PFSK-1 (cell line): ENCODE results near the gene C9orf43.

Source experiments
- FOXP2 ChIP-seq: optimal IDR thresholded peaks from 2 replicates; pipeline ENCODE3; 2011; ENCODE audit warnings: borderline replicate concordance, control low read depth, inconsistent platforms; ENCODE audit not compliant: insufficient read depth; ENCODE audit errors: extremely low read length, extremely low read depth
- POLR2AphosphoS5 ChIP-seq: IDR thresholded peaks from 2 replicates; pipeline ENCODE4 v1.6.1; 2012; ENCODE audit warnings: low read depth, mild to moderate bottlenecking, control low read depth, low read length, moderate library complexity
- SIN3A ChIP-seq: IDR thresholded peaks from 2 replicates; pipeline ENCODE4 v1.6.1; 2012; ENCODE audit warnings: mild to moderate bottlenecking, low read length, moderate library complexity, borderline replicate concordance; ENCODE audit not compliant: insufficient read depth
- TAF1 ChIP-seq: IDR thresholded peaks from 2 replicates; pipeline ENCODE4 v1.6.1; 2012; ENCODE audit warnings: low read length, control low read depth, borderline replicate concordance; ENCODE audit not compliant: insufficient read depth
- TF ChIP-seq, protein P1 (sequence below), 2 experiments: IDR thresholded peaks; 2 replicates each; pipeline versions ENCODE4 v1.6.1 to v1.8.0; 2011 to 2012; ENCODE audit warnings: low read depth in 2 of 2, low read length in 2 of 2, control low read depth in 1 of 2, inconsistent platforms in 1 of 2, mild to moderate bottlenecking in 1 of 2, moderate library complexity in 1 of 2; ENCODE audit not compliant: insufficient read depth in 1 of 2

The C9orf43 gene

DNA sequence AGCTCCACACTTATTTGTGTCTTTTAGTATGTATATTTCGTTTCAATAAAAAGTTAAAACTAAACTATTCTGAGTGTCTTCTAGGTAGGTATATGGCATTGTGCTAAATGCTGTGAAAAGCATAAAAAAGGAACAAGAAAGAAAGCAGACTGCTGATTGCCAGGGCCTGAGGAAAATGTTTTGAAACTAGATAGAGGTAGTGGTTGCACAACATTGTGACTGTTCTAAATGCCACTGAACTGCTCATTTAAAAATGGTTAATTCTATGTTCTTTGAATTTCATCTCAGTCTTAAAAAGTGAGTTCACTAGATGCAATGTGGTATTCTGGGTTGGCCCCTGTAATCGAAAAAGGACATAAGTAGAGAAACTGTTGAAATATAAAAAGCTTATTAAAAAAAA is 6.9 kb upstream of the C9orf43 start:
- TF ChIP-seq SIN3A = no peak

DNA sequence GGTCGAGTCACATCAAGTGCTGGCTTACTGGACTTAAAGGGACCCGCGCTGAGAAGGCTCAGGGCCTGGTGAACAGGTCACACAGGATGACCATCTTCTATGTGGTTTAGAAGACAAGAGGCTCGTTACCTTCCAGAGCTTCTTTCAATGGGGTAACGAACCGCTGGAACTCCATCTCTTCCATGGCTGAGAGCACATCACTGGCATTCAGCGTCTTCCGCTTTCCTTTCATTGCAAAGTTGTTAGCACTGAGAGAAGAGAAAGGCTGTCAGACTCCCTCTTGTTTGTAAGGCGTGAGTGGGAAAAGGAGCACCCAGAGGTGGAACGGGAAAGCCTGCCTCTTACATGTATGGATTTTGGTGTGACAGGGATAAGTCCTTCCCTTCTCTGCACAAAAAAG is 1.1 kb upstream of the C9orf43 start:
- no peak for TF ChIP-seq POLR2AphosphoS5
- no peak for TF ChIP-seq TAF1
- no peak for TF ChIP-seq FOXP2
- no peak for TF ChIP-seq SIN3A
- TF ChIP-seq, protein P1, sequence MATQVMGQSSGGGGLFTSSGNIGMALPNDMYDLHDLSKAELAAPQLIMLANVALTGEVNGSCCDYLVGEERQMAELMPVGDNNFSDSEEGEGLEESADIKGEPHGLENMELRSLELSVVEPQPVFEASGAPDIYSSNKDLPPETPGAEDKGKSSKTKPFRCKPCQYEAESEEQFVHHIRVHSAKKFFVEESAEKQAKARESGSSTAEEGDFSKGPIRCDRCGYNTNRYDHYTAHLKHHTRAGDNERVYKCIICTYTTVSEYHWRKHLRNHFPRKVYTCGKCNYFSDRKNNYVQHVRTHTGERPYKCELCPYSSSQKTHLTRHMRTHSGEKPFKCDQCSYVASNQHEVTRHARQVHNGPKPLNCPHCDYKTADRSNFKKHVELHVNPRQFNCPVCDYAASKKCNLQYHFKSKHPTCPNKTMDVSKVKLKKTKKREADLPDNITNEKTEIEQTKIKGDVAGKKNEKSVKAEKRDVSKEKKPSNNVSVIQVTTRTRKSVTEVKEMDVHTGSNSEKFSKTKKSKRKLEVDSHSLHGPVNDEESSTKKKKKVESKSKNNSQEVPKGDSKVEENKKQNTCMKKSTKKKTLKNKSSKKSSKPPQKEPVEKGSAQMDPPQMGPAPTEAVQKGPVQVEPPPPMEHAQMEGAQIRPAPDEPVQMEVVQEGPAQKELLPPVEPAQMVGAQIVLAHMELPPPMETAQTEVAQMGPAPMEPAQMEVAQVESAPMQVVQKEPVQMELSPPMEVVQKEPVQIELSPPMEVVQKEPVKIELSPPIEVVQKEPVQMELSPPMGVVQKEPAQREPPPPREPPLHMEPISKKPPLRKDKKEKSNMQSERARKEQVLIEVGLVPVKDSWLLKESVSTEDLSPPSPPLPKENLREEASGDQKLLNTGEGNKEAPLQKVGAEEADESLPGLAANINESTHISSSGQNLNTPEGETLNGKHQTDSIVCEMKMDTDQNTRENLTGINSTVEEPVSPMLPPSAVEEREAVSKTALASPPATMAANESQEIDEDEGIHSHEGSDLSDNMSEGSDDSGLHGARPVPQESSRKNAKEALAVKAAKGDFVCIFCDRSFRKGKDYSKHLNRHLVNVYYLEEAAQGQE (IDR thresholded peaks at IDR 0.05; ENCODE audit: insufficient read depth in 1 of 2, low read depth in 2 of 2, low read length in 2 of 2) = no peak

DNA sequence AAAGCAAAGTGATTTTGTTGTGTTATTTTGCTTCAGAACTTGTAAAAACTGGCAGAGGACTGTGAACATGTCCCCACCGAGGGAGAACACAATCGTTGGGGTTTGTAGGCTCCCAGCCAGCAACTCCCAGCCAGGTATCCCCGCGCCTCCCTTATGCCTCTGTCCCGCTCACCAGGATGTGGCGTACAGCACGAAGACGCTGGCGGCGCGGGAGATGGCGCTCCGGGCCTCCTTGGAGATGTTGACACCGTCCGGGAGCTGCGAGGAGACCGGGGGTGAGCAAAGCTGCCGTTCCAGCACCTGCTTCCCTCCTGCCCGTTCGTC is 702 bp upstream of the C9orf43 start:
- TF ChIP-seq SIN3A (no peak), POLR2AphosphoS5 (no peak), TAF1 (no peak)

DNA sequence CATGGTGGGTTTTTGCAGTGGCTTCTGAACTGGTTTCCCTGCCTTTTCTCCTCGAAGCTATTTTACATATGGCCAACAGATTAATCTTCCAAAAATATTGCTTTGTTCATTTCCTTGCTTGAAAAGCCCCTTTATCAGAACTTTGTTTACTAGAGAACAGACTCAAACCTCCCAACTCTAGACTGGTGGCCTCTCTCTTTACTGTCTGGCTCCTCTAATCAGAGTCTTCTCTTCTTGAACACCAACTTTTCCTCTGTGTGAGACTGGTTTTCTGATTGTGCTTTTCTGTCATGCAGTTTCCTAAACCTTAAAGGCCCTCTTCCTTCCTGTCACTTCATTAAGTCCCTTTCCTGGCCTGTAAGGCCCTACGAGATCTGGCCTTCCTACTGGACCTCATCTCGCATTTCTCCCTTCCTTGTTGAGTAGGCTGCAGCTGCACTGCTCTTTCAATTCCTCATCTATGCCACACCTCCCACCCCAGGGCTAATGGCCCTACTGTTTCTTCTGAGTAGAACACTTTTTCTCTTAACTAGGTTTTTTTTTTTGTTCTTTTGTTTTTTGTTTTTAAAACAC is 5.7 kb downstream of the C9orf43 start:
- TF ChIP-seq, protein P1 (IDR thresholded peaks at IDR 0.05; ENCODE audit: insufficient read depth in 1 of 2, low read depth in 2 of 2, low read length in 2 of 2) = no peak
- TF ChIP-seq SIN3A (no peak), TAF1 (no peak), POLR2AphosphoS5 (no peak), FOXP2 (no peak)

DNA sequence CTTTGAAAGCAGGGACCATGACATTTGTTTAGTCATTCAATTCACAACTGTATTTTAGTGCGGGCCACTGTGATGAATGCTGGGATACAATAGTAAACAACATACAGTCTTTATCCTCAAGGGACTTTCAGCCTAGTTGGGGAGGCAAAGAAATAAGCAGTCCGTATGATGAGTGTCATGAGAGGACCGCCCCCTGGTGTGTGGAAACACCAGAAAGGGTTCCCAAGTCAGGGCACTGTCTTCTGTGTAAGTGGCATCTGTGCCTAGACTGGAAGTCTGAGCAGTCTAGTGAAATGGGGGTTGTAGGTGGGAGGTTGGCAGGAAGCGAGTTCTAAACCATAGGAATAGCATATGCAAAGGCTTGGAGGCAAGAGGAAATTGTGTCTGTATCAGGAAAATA is 6.8 kb downstream of the C9orf43 start:
- TF ChIP-seq TAF1 = no peak
- TF ChIP-seq, protein P1 (IDR thresholded peaks at IDR 0.05; ENCODE audit: insufficient read depth in 1 of 2, low read depth in 2 of 2, low read length in 2 of 2) = no peak
- no peak for TF ChIP-seq POLR2AphosphoS5
- TF ChIP-seq SIN3A = no peak
- TF ChIP-seq FOXP2 = no peak

DNA sequence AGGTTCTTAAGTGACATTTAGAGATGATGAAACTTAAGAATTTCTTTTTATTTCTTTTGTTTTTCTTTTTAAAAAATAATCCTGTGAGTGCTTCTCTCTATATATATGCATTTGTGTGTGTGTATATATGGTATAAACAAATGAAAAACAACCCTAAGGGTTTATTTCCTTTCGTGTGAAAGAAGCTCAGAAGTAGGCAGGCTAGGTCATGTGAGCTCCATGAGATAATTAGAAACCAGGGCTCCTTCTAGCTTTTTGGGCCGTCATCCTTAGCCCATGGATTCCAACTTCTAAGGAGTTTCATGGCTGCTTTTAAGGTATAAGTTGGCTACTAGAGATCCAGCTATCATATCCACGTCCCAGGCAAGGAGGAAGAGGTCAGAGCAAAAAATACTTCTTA is 11.2 kb downstream of the C9orf43 start:
- TF ChIP-seq SIN3A (no peak), FOXP2 (no peak), POLR2AphosphoS5 (no peak), TAF1 (no peak)
- TF ChIP-seq, protein P1 (IDR thresholded peaks at IDR 0.05; ENCODE audit: insufficient read depth in 1 of 2, low read depth in 2 of 2, low read length in 2 of 2) = no peak
